Neural cell (in vitro differentiated cells): Measurements from ENCODE around the gene ZNF597. TPM values are rescaled to one million over a fixed set of nuclear protein-coding genes. Genes with fewer than 3 reads are reported as not detected.

ENCODE experiments used
- H2AFZ ChIP-seq: fragments of 200-600, 300-800 bp; sonication (generic), shearing (Covaris generic); 2 replicates; pipeline ENCODE4 v1.6.0; 2014; ENCODE audit warnings: low read depth, mild to moderate bottlenecking, antibody characterized with exemption, low read length, moderate library complexity
- H3F3A ChIP-seq: fragments of 200-600 bp; shearing (Covaris generic); 2 replicates; pipeline ENCODE4 v1.6.1; 2016; ENCODE audit warnings: mild to moderate bottlenecking, moderate library complexity, mixed read lengths, antibody characterized with exemption, low read length; ENCODE audit not compliant: insufficient read depth, poor library complexity, severe bottlenecking
- H3K27ac ChIP-seq: fragments of 200-600, 300-800 bp; sonication (generic), shearing (Covaris generic); 2 replicates; pipeline ENCODE4 v1.5.1; 2014; ENCODE audit warnings: mild to moderate bottlenecking, low read length, moderate library complexity
- H3K27me3 ChIP-seq: fragments of 300-800, 200-600 bp; sonication (generic), shearing (Covaris generic); 2 replicates; pipeline ENCODE4 v1.6.0; 2014; ENCODE audit warnings: mild to moderate bottlenecking, low read depth, low read length, moderate library complexity; ENCODE audit not compliant: insufficient read depth
- H3K36me3 ChIP-seq: fragments of 300-800, 200-600 bp; sonication (generic), shearing (Covaris generic); 2 replicates; pipeline ENCODE4 v1.5.1; 2014; ENCODE audit warnings: mild to moderate bottlenecking, antibody characterized with exemption, low read length, moderate library complexity; ENCODE audit not compliant: insufficient read depth
- H3K4me2 ChIP-seq: fragments of 300-800, 200-600 bp; sonication (generic), shearing (Covaris generic); 2 replicates; pipeline ENCODE4 v1.6.0; 2014; ENCODE audit warnings: mild to moderate bottlenecking, low read length
- H3K4me3 ChIP-seq: fragments of 300-800, 200-600 bp; sonication (generic), shearing (Covaris generic); 2 replicates; pipeline ENCODE4 v1.5.1; 2014; ENCODE audit warnings: mild to moderate bottlenecking, low read length, moderate library complexity
- H3K79me2 ChIP-seq: fragments of 200-600 bp; shearing (Covaris generic); replicated peaks from 2 replicates; pipeline ENCODE4 v1.6.0; 2014; ENCODE audit warnings: mild to moderate bottlenecking, low read length, moderate library complexity; ENCODE audit not compliant: insufficient read depth
- H3K9ac ChIP-seq: fragments of 300-800, 200-600 bp; sonication (generic), shearing (Covaris generic); 2 replicates; pipeline ENCODE4 v1.6.1; 2016; ENCODE audit warnings: mild to moderate bottlenecking, low read length, mixed read lengths
- H3K9me2 ChIP-seq: fragments of 200-600 bp; shearing (Covaris generic); 2 replicates; pipeline ENCODE4 v1.6.1; 2016; ENCODE audit warnings: mild to moderate bottlenecking, low read length, mixed read lengths; ENCODE audit not compliant: insufficient read depth
- H3K9me3 ChIP-seq: fragments of 200-600, 300-800 bp; sonication (generic), shearing (Covaris generic); 2 replicates; pipeline ENCODE4 v1.6.1; 2016; ENCODE audit warnings: mild to moderate bottlenecking, mixed run types, low read length, moderate library complexity, mixed read lengths
- H4K20me1 ChIP-seq: fragments of 200-600 bp; shearing (Covaris generic); 2 replicates; pipeline ENCODE4 v1.6.1; 2016; ENCODE audit warnings: mild to moderate bottlenecking, mixed run types; ENCODE audit not compliant: insufficient read depth
- EP300 ChIP-seq: fragments of 450-650 bp; conservative IDR thresholded peaks from 2 replicates; pipeline ENCODE4 v1.6.1; 2014; ENCODE audit warnings: antibody characterized with exemption, mild to moderate bottlenecking, moderate library complexity; ENCODE audit not compliant: poor library complexity, severe bottlenecking
- EZH2 ChIP-seq: fragments of 200-600, 300-800 bp; shearing (Covaris generic), sonication (generic); IDR thresholded peaks from 2 replicates; pipeline ENCODE4 v1.6.1; 2014; ENCODE audit warnings: antibody characterized with exemption, low read length, borderline replicate concordance, mild to moderate bottlenecking; ENCODE audit not compliant: insufficient read depth, poor library complexity, severe bottlenecking
- MXI1 ChIP-seq: fragments of 450-650 bp; conservative IDR thresholded peaks from 2 replicates; pipeline ENCODE4 v1.6.1; 2014; ENCODE audit warnings: antibody characterized with exemption, mild to moderate bottlenecking; ENCODE audit not compliant: poor library complexity, severe bottlenecking
- POLR2AphosphoS5 ChIP-seq: IDR thresholded peaks from 2 replicates; pipeline ENCODE4 v1.6.1; 2012
- RAD21 ChIP-seq: fragments of 450-650 bp; conservative IDR thresholded peaks from 2 replicates; pipeline ENCODE4 v1.6.1; 2014; ENCODE audit warnings: antibody characterized with exemption, mild to moderate bottlenecking, moderate library complexity
- SMC3 ChIP-seq: fragments of 450-650 bp; conservative IDR thresholded peaks from 2 replicates; pipeline ENCODE4 v1.6.1; 2014; ENCODE audit warnings: antibody characterized with exemption, mild to moderate bottlenecking, moderate library complexity; ENCODE audit not compliant: poor library complexity
- TAF1 ChIP-seq: IDR thresholded peaks from 2 replicates; pipeline ENCODE4 v1.6.1; 2012; ENCODE audit warnings: low read depth
- polyA plus RNA-seq: library from polyadenylated mRNA; depleted of rRNA; stranded (reverse); fragments of >200 nt; gene quantifications from 2 replicates; pipeline ENCODE4 v1.2.3, GENCODE V29; 2014
- TF ChIP-seq, protein P1 (sequence below): IDR thresholded peaks from 2 replicates; pipeline ENCODE4 v1.6.1; 2012; ENCODE audit warnings: borderline replicate concordance
- TF ChIP-seq, protein P2 (sequence below): fragments of 450-650 bp; IDR thresholded peaks from 2 replicates; pipeline ENCODE4 v1.5.1; 2014; ENCODE audit warnings: antibody characterized with exemption, mild to moderate bottlenecking, moderate library complexity; ENCODE audit not compliant: poor library complexity, severe bottlenecking

The ZNF597 gene
- polyA plus RNA-seq, 1 donor from 2014 or later, result 2.0 TPM

DNA sequence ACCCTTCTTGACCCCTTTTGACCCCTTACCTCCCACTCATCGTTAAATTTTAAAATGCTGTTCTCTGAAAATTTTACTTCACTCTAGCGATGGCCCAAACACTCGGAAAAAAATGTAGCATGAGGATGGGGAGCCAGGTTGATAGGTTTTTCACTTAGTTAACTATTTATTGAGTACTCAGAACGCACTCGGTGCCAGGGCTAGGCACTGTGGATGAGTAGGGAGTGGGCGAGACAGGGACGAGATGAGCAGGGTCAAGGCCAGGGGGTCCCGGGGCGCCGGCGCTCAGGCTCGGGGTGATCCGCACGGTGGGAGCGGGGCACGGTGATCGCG, 42.9 kb downstream of the ZNF597 start:
- no peaks in the 10 kb centered on the region for H3F3A ChIP-seq
- H3K36me3 ChIP-seq, result peaks cover 13% of the 10 kb centered on the region
- no peaks in the 10 kb centered on the region for H3K27me3 ChIP-seq
- no peaks in the 10 kb centered on the region for H3K9me2 ChIP-seq
- H4K20me1 ChIP-seq, result no peaks in the 10 kb centered on the region
- no peaks in the 10 kb centered on the region for H3K9me3 ChIP-seq
- peak overlapping the region; percentile 46 for H2AFZ ChIP-seq
- H3K79me2 ChIP-seq, result peaks cover 22% of the 10 kb centered on the region
- H3K27ac ChIP-seq, result no peak overlapping the region
- no peak for TF ChIP-seq EP300
- TF ChIP-seq EZH2, result no peak
- no peak for TF ChIP-seq RAD21
- TF ChIP-seq, protein P1, sequence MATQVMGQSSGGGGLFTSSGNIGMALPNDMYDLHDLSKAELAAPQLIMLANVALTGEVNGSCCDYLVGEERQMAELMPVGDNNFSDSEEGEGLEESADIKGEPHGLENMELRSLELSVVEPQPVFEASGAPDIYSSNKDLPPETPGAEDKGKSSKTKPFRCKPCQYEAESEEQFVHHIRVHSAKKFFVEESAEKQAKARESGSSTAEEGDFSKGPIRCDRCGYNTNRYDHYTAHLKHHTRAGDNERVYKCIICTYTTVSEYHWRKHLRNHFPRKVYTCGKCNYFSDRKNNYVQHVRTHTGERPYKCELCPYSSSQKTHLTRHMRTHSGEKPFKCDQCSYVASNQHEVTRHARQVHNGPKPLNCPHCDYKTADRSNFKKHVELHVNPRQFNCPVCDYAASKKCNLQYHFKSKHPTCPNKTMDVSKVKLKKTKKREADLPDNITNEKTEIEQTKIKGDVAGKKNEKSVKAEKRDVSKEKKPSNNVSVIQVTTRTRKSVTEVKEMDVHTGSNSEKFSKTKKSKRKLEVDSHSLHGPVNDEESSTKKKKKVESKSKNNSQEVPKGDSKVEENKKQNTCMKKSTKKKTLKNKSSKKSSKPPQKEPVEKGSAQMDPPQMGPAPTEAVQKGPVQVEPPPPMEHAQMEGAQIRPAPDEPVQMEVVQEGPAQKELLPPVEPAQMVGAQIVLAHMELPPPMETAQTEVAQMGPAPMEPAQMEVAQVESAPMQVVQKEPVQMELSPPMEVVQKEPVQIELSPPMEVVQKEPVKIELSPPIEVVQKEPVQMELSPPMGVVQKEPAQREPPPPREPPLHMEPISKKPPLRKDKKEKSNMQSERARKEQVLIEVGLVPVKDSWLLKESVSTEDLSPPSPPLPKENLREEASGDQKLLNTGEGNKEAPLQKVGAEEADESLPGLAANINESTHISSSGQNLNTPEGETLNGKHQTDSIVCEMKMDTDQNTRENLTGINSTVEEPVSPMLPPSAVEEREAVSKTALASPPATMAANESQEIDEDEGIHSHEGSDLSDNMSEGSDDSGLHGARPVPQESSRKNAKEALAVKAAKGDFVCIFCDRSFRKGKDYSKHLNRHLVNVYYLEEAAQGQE, result no peak
- TF ChIP-seq MXI1, result no peak
- TF ChIP-seq TAF1, result no peak
- no peak for TF ChIP-seq POLR2AphosphoS5
- TF ChIP-seq SMC3, result no peak
- TF ChIP-seq, protein P2, sequence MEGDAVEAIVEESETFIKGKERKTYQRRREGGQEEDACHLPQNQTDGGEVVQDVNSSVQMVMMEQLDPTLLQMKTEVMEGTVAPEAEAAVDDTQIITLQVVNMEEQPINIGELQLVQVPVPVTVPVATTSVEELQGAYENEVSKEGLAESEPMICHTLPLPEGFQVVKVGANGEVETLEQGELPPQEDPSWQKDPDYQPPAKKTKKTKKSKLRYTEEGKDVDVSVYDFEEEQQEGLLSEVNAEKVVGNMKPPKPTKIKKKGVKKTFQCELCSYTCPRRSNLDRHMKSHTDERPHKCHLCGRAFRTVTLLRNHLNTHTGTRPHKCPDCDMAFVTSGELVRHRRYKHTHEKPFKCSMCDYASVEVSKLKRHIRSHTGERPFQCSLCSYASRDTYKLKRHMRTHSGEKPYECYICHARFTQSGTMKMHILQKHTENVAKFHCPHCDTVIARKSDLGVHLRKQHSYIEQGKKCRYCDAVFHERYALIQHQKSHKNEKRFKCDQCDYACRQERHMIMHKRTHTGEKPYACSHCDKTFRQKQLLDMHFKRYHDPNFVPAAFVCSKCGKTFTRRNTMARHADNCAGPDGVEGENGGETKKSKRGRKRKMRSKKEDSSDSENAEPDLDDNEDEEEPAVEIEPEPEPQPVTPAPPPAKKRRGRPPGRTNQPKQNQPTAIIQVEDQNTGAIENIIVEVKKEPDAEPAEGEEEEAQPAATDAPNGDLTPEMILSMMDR, result no peak
- peak overlapping the region; percentile 87 for H3K4me3 ChIP-seq
- peak overlapping the region; percentile 66 for H3K9ac ChIP-seq
- peak overlapping the region; percentile 88 for H3K4me2 ChIP-seq

DNA sequence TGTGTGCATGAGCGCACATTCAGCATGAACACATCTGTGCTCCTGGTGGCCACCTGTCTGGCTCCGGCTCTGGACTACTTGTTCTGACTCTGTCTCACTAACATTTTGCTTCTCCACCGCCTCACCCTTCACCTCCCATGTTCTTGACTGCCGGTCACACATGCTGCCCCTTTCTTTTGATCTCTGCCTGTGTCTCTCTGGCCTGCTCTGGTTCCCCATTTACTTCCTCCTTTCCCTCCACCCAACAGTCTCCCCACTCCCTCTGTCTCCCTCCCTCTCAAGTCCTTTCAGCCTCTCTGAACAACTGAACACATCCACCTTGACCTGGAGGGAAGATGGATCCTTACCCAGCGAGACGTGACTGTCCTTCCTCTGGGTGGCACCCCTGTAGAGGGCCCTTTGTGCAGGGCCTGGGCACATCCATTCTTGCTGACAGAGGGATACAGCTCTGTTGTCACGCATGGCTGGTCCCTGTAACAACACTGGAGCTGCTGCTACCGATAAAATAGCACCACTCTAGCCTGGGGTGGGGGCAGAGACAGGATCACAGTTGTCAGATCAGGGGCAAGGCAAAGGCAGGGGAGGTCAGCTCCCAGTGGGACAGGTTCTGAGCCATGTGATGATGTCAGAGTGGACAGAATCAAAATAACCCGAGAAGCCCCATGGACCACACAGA, 53.5 kb downstream of the ZNF597 start:
- TF ChIP-seq EP300 (no peak), RAD21 (no peak), EZH2 (no peak), POLR2AphosphoS5 (no peak), TAF1 (no peak), SMC3 (no peak), MXI1 (no peak)
- TF ChIP-seq, protein P2, result no peak
- TF ChIP-seq, protein P1, result no peak
- H3F3A ChIP-seq, result no peaks in the 10 kb centered on the region

More for the DNA sequence above, 53.5 kb downstream of the ZNF597 start:
- Histone ChIP-seq H3K4me2 (no peak overlapping the region), H3K9me3 (no peaks in the 10 kb centered on the region), H3K79me2 (no peaks in the 10 kb centered on the region), H4K20me1 (no peaks in the 10 kb centered on the region), H3K9ac (no peak overlapping the region), H3K4me3 (no peak overlapping the region), H3K27me3 (no peaks in the 10 kb centered on the region), H3K27ac (no peak overlapping the region), H3K9me2 (no peaks in the 10 kb centered on the region), H3K36me3 (peaks cover 22% of the 10 kb centered on the region), H2AFZ (no peak overlapping the region)
